GM12878 (cell line): Measurements from ENCODE around the gene GRK5. TPM values are rescaled to one million over a fixed set of nuclear protein-coding genes. Genes with fewer than 3 reads are reported as not detected.

Experiments used
- ATAC-seq: fragments of 200-7000 bp; cut with Tn5 transposase; 3 replicates; pipeline ENCODE4 v1.9.1; 2020; ENCODE audit warnings: mild to moderate bottlenecking, moderate library complexity
- BruUV-seq: library from RNA; stranded (reverse); fragments of 400-500 nt; replicated peaks from 2 replicates; lab custom pipeline; 2021; lab: Mats Ljungman, UMichigan
- CTCF ChIA-PET: fragments of 300-600 bp; sonication (Branson Sonifier 250); formaldehyde crosslinking; extraction: SDS; loops from one replicate; lab custom pipeline; 2021; ENCODE audit warnings: inconsistent platforms; lab: Yijun Ruan, JAX
- POLR2A ChIA-PET: fragments of 350-600 bp; formaldehyde crosslinking; extraction: SDS; loops from one replicate; lab custom pipeline; 2021; ENCODE audit warnings: inconsistent platforms; lab: Charles Lee
- RAD21 ChIA-PET: fragments of 300-600 bp; sonication (Branson Sonifier 250); formaldehyde crosslinking; loops from one replicate; lab custom pipeline; 2023; ENCODE audit warnings: antibody characterized with exemption; ENCODE audit not compliant: unreplicated experiment; lab: Charles Lee
- SMC1A ChIA-PET: fragments of 300-600 bp; sonication (Branson Sonifier 250); formaldehyde crosslinking; loops from one replicate; lab custom pipeline; 2023; ENCODE audit not compliant: unreplicated experiment, uncharacterized antibody; lab: Charles Lee
- DNase-seq: peaks from one replicate; pipeline ENCODE4 v3.0.0-alpha.2; 2011; ENCODE audit warnings: low read depth, low spot score
- FAIRE-seq: peaks from 3 replicates; lab custom pipeline; 2011; peaks lifted over from hg19 to GRCh38; lab: Jason Lieb, UNC
- H2AFZ ChIP-seq: 2 replicates; pipeline ENCODE4 v1.6.0; 2011; ENCODE audit warnings: low read depth, low read length, control low read depth; ENCODE audit not compliant: control insufficient read depth
- H3K27ac ChIP-seq: 2 replicates; pipeline ENCODE4 v1.5.1; 2011; ENCODE audit warnings: control low read depth; ENCODE audit not compliant: control insufficient read depth, insufficient read depth
- H3K27me3 ChIP-seq, 2 experiments: replicated peaks in 1 of 2; 2 replicates each; pipeline versions ENCODE4 v1.6.0 to v1.6.1; 2011; ENCODE audit warnings: low read length in 1 of 2; ENCODE audit not compliant: control insufficient read depth in 2 of 2, insufficient read depth in 2 of 2
- H3K36me3 ChIP-seq, 2 experiments: 2 replicates each; pipeline ENCODE4 v1.5.1; 2011; ENCODE audit warnings: low read length in 1 of 2; ENCODE audit not compliant: control insufficient read depth in 2 of 2, insufficient read depth in 2 of 2
- H3K4me1 ChIP-seq: 2 replicates; pipeline ENCODE4 v1.6.1; 2011; ENCODE audit warnings: mild to moderate bottlenecking, low read length, moderate library complexity, mixed read lengths; ENCODE audit not compliant: control insufficient read depth, insufficient read depth
- H3K4me2 ChIP-seq: 2 replicates; pipeline ENCODE4 v1.6.0; 2011; ENCODE audit warnings: control low read depth; ENCODE audit not compliant: control insufficient read depth, insufficient read depth
- H3K4me3 ChIP-seq: fragments of 200-600 bp; sonication (generic); 2 replicates; pipeline ENCODE4 v1.5.1; 2016
- H3K79me2 ChIP-seq: 2 replicates; pipeline ENCODE4 v1.6.0; 2011; ENCODE audit warnings: low read length; ENCODE audit not compliant: control insufficient read depth, insufficient read depth
- H3K9ac ChIP-seq: 2 replicates; pipeline ENCODE4 v1.8.0; 2011; ENCODE audit warnings: low read length, control low read depth, mixed read lengths; ENCODE audit not compliant: control insufficient read depth, insufficient read depth
- H3K9me3 ChIP-seq: replicated peaks from 3 replicates; pipeline ENCODE4 v1.5.1; 2011; ENCODE audit warnings: mild to moderate bottlenecking, low read length; ENCODE audit not compliant: control insufficient read depth, insufficient read depth
- H4K20me1 ChIP-seq: 2 replicates; pipeline ENCODE4 v1.6.0; 2011; ENCODE audit not compliant: control insufficient read depth, insufficient read depth
- ATF2 ChIP-seq: IDR thresholded peaks from 2 replicates; pipeline ENCODE4 v1.6.1; 2012; ENCODE audit warnings: low read length, inconsistent platforms
- BRCA1 ChIP-seq: IDR thresholded peaks from 2 replicates; pipeline ENCODE4 v1.6.1; 2011; ENCODE audit warnings: low read depth, low read length, improper control_type of control experiment
- CBFB ChIP-seq: IDR thresholded peaks from 2 replicates; pipeline ENCODE4 v1.6.1; 2016; ENCODE audit warnings: antibody characterized with exemption, low read depth
- CEBPZ ChIP-seq: fragments of 150-350 bp; IDR thresholded peaks from 2 replicates; pipeline ENCODE4 v1.6.1; 2016; ENCODE audit warnings: low read depth, low read length
- EP300 ChIP-seq, 2 experiments: fragments of 150-350 bp in 1 of 2; IDR thresholded peaks; 2 replicates each; pipeline ENCODE4 v1.6.1; 2011 to 2012; ENCODE audit warnings: low read depth in 2 of 2, low read length in 2 of 2, borderline replicate concordance in 1 of 2, improper control_type of control experiment in 1 of 2, inconsistent platforms in 1 of 2; ENCODE audit not compliant: control insufficient read depth in 1 of 2
- FOXK2 ChIP-seq: fragments of 450-650 bp; IDR thresholded peaks from 2 replicates; pipeline ENCODE4 v1.6.1; 2017; ENCODE audit warnings: mild to moderate bottlenecking, moderate library complexity
- IRF4 ChIP-seq: IDR thresholded peaks from 2 replicates; pipeline ENCODE4 v1.6.1; 2011; ENCODE audit warnings: low read depth, low read length
- IRF5 ChIP-seq: fragments of 450-650 bp; IDR thresholded peaks from 2 replicates; pipeline ENCODE4 v1.6.1; 2017; ENCODE audit warnings: borderline replicate concordance
- KLF5 ChIP-seq: fragments of 450-650 bp; IDR thresholded peaks from 2 replicates; pipeline ENCODE4 v1.6.1; 2014; ENCODE audit warnings: mild to moderate bottlenecking; ENCODE audit not compliant: partially characterized antibody
- NBN ChIP-seq: fragments of 450-650 bp; IDR thresholded peaks from 2 replicates; pipeline ENCODE4 v1.6.1; 2016
- RCOR1 ChIP-seq: conservative IDR thresholded peaks from 2 replicates; pipeline ENCODE4 v1.6.1; 2012; ENCODE audit warnings: low read depth, low read length, improper control_type of control experiment
- SMARCA5 ChIP-seq: fragments of 450-650 bp; IDR thresholded peaks from 2 replicates; pipeline ENCODE4 v1.6.1; 2017; ENCODE audit warnings: mild to moderate bottlenecking
- SPI1 ChIP-seq: IDR thresholded peaks from 2 replicates; pipeline ENCODE4 v1.6.1; 2011; ENCODE audit warnings: low read depth, mild to moderate bottlenecking, low read length, moderate library complexity, borderline replicate concordance; ENCODE audit not compliant: insufficient read depth
- STAT1 ChIP-seq: fragments of 450-650 bp; conservative IDR thresholded peaks from 2 replicates; pipeline ENCODE4 v1.6.1; 2014; ENCODE audit warnings: antibody characterized with exemption, mild to moderate bottlenecking
- TARDBP ChIP-seq: IDR thresholded peaks from 2 replicates; pipeline ENCODE4 v1.6.1; 2016; ENCODE audit warnings: borderline replicate concordance
- ZBTB4 ChIP-seq: fragments of 450-650 bp; formaldehyde crosslinking; IDR thresholded peaks from 2 replicates; pipeline ENCODE4 v1.4.0; 2022; ENCODE audit warnings: mild to moderate bottlenecking, moderate library complexity
- whole genome bisulfite sequencing: methylation state at CpG from one replicate; pipeline ENCODE4 v1.1.6; 2016; ENCODE audit warnings: low lambda C conversion rate; ENCODE audit not compliant: insufficient replicate concordance, insufficient coverage; ENCODE audit errors: missing lambda C conversion rate; 5-methylcytosine and 5-hydroxymethylcytosine counted together
- in situ Hi-C: fragments of 300-500 bp; cut with MboI; formaldehyde crosslinking; loops from 9 replicates; pipeline ENCODE4 v1.14.3; 2018; ENCODE audit warnings: mixed read lengths
- intact Hi-C: fragments of 100-400 bp; cut with micrococcal nuclease; formaldehyde crosslinking; loops from one replicate; pipeline ENCODE4 v1.14.2; 2022; ENCODE audit not compliant: unreplicated experiment
- polyA plus RNA-seq, 11 experiments: library from polyadenylated mRNA; depleted of rRNA in 4 of 11; unstranded in 6 of 11; stranded (reverse) in 5 of 11; fragments of >200 nt; fragmentation: Nextera tagmentation in 4 of 11; fragmentation: Illumina TruSeq in 1 of 11; extraction: Ambion mirVana in 4 of 11; extraction: Trizol in 1 of 11; gene quantifications; 1 replicate in 1 of 11; 2 replicates in 10 of 11; pipeline versions ENCODE4 v1.2.1 to v1.2.3, GENCODE V29; 2011 to 2016; ENCODE audit warnings: inconsistent platforms in 2 of 11, missing spikeins in 2 of 11, low read depth in 1 of 11
- total RNA-seq, 4 experiments: library from RNA; depleted of rRNA in 3 of 4; stranded (reverse); fragments of >200 nt in 3 of 4; fragmentation: Illumina TruSeq in 1 of 4; extraction: Trizol in 1 of 4; gene quantifications; 2 replicates each; pipeline versions ENCODE4 v1.2.1 to v1.2.3, GENCODE V29; 2013 to 2021

The GRK5 gene
- total and polyA plus RNA-seq, 10 of the 15 experiments (the other 5 are each of a cell fraction or from before 2014, with no cell fraction given): 0.11 to 22.1 (median 10.0) TPM

GRCh38 chr10:119252051-119252465 is 44.7 kb downstream of the GRK5 start:
- POLR2A ChIA-PET: no interaction called here
- H3K79me2 ChIP-seq: no peaks in the 10 kb centered on the region
- no peak overlapping the region for H3K9ac ChIP-seq
- intact Hi-C loops (no loop called here), in situ Hi-C loops (no loop called here)
- CTCF ChIA-PET: no interaction called here
- ATAC-seq: no peak
- no peaks in the 10 kb centered on the region for H3K27me3 ChIP-seq
- DNase-seq: no peak
- 94% methylated on average over 8 of the region's 8 CpGs for WGBS
- no peaks in the 10 kb centered on the region for H4K20me1 ChIP-seq
- SMC1A ChIA-PET: no interaction called here
- no peaks in the 10 kb centered on the region for H3K9me3 ChIP-seq
- no peak for FAIRE-seq
- RAD21 ChIA-PET: no interaction called here
- no peak overlapping the region for H3K4me3 ChIP-seq
- H3K27ac ChIP-seq: no peak overlapping the region
- no peaks in the 10 kb centered on the region for H3K36me3 ChIP-seq
- H2AFZ ChIP-seq: no peak overlapping the region
- H3K4me1 ChIP-seq: no peaks in the 10 kb centered on the region
- no peak overlapping the region for H3K4me2 ChIP-seq
- no TSS peak for BruUV-seq
- TF ChIP-seq STAT1 (no peak), FOXK2 (no peak), EP300 (IDR thresholded peaks at IDR 0.05; ENCODE audit: borderline replicate concordance in 1 of 2, control insufficient read depth in 1 of 2, low read depth in 2 of 2, low read length in 2 of 2) (no peak), ATF2 (no peak), IRF4 (no peak), SPI1 (no peak), KLF5 (no peak), NBN (no peak), IRF5 (no peak), SMARCA5 (no peak), CEBPZ (no peak), ZBTB4 (no peak), BRCA1 (no peak), RCOR1 (no peak), CBFB (no peak), TARDBP (no peak)
